GM21825 (cell line): Measurements from ENCODE around the gene ARHGAP22.

ENCODE experiments used
- ATAC-seq: cut with Tn5 transposase; IDR thresholded peaks from one replicate; pipeline ENCODE4 v1.9.1; 2021; ENCODE audit warnings: mild to moderate bottlenecking, moderate library complexity; ENCODE audit not compliant: unreplicated experiment

The ARHGAP22 gene

DNA sequence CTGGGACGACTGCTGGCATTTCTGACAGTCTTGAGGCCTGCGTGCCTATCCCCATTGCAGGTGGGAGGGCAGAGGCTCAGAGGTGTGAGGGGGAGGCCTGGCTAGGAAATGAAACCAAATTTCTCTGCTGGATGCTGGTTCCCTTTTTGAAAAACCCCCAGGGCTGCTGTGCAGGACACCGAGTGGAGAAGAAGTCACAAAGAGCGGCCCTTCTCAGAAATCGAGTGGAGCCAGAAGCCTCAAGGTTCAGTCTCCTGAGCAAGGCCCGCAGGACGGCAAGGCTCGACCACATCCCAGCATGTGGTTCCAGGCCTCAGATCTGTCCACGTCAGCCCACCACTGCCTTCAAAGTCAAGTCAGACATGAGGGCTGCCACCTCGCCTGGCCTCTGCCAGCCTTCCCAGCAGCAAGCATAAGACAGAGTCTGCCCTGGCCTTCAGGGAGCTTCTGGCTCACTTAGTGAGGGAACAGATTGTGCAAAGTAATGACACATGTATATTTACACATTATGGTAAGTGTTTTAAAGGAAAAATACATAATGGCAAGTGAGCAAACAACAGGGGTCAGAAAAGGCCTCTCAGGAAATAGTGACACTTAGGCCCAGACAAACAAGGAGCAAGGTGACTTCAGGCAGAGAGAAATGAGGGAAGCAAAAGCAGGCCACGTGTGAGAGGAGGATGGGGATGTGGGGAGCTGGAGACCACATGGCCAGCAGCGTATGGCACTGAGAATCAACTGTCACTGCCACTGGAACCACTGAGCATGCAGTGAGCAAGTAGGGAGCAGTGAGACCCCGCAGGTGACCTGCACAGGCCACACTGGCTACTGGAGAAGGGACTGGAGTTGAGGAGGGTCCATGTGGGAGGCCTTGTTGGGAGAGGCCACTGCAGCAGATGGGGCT is 86.7 kb downstream of the ARHGAP22 start:
- no peak for ATAC-seq

DNA sequence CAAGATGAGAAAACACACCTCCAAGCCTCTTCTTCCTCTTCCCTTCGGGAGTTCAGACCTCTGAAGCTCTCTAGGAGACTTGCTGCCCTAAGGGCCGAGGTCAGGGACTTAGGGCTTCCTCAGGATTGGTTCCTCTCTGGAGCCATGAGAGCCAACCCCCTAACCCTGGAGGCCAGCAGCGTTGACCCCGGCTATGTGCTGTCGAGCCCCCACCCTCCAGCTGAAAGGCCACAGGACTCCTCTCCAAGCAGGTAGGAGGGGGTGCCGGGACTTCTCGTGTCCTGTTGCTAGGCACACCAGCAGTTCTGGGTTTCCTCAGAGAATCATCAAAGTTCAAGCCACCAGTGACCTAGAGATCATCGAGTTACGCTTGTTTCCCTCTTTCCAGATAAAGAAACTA is 87.4 kb downstream of the ARHGAP22 start:
- ATAC-seq = no peak

DNA sequence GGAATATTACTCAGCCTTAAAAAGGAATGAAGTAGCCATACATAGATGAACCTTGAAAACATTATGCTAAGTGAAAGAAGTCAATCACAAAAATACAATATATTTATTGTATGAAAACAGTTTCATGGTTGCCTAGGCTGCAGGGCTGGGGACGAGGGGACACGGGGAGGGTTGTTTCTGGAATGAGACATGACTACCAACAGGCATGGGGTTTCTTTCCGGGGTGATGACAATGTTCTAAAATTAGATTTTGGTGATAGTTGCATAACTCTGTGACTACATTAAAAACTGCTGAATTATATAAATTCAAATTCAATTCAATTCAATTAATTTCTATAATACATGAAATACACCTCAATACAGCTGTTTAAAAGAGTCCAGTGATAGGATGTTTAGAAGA is 88.0 kb downstream of the ARHGAP22 start:
- no peak for ATAC-seq

DNA sequence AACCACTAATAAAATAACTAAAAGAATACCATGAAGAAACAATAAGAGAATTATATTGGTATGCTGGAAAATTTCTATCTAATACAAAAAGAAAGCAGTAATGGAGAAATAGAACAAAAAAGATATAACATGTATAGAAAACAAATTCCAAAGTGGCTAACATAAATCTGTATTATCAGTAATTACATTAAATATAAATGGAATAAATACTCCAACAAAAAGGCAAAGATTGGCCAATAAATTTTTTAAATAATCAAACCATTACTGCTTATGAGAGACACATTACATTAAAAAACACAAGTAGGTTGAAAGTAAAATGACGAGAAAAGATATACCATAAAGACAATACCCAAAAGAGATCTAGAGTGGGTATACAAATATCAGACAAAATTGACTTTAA is 90.0 kb downstream of the ARHGAP22 start:
- no peak for ATAC-seq

DNA sequence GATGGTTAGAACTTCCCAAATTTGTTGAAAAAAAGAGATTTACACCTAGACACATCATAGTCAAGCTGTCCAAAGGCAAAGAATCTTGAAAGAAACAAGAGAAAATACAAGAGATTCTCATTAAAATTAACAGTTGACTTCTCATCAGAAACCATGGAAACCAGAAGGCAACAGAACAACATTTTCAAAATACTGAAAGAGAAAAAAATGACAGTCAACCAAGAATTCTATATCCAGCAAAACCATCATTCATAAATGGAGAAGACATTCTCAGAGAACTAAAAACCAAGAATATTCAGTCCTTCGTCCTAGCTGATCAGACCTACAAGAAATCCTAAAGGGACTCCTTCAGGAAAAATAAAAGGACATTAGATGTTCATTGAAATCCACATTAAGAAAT is 90.6 kb downstream of the ARHGAP22 start:
- ATAC-seq = no peak

DNA sequence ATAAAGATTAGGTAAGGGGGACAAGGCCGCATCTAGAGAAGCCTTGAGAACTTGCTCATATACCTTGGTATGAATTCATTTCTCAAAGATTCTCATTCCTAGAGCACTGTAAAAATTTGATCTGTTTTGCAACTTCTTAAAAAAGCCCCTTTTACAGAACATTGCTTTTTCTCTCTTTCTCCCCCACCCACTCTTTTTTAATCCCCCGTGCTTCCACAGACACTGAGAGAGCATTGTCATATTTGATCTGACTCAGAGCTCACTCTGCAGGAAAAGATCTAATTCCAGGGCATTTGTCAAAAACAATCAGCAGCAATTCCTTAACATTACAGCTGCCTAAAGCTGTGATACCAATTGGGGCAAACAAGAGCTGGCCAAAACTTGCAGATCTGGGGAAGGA is 92.0 kb downstream of the ARHGAP22 start:
- ATAC-seq = no peak

DNA sequence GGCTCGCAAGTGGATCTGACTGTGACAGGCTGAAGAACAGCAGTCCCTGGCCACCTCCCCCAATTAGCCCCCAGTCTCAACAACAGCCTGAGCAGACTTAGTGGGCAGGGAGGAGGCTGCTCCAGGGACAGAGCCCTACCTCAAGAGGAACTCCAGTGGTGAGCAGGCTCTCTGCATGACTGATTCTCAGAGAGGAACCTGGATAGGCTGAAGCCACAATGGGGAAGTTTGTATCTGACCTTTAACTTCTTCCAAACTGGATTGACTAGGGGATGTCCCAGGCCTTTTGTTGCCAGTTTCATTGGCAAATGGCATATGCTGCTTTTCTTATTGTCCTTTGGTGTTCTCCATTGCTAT is 93.0 kb downstream of the ARHGAP22 start:
- no peak for ATAC-seq

DNA sequence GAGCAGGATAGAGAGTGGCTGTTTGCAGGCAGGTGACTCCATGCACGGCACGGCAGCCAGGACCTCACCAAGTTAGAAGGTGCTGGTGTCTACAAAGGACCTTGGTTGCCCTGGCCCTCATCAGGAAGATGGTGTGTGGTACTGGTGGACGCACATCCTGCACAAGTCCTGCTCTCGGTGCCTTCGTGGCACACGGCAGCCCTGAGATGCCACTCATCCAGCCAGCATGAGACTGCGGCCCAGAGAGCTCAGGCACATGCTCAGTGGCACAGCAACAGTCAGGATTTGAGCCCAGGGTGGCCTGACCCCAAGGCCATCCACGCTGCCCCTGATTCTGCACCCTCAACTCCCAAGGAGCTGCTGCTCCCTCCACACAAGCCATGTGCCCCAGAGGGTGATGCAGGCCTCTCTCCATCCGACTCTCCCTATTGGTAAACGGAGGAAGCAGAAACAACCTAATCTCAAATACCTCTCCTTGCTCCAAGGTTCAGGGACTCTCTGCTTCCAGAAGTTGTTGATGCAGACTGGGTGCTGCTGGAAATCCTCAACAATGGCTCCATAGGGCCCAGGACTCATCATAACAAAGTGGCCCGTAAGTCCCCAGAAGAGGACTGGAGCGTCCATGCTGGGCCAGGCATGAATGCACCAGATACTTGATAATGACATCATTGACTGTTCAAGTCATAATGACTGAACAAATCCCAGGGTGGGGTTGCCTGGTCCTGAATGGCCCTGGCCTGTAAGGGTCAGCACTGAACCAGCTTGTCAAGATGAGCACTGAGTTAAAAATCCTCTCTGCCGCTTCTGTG is 93.6 kb downstream of the ARHGAP22 start:
- no peak for ATAC-seq

DNA sequence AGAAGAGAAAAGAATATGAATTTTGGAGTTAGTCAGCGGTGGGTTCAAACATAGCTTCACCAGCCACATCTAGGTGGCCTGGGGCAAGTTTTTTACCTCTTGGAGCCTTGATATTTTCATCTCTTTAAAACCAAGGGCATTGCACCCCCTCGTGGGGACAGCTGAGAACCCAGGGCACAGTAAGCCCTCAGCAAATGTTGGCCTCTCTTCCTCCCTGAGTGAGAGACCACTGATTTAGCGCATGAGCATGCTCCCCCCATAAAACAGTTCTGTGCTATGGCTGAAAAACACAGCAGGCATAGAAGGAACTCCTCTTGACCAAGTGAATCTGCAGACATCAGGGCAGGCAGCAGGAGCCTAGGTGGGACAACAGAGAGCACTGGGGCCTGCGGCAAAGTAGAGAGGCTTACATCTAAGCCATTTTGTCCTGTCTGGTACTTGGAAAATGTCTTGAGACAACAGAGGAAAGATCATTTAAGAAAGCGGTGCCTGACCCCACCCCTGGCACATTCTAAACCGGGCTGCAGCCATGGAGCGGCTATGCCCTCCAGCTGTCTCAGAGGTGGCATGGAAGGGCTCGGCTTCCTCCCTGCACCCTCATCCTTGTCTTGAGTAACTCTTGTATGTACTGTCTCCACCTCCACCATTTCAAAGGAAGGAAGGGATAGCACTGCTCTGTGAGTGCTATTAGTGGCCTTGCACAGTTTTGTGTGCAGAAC is 94.7 kb downstream of the ARHGAP22 start:
- ATAC-seq = no peak

DNA sequence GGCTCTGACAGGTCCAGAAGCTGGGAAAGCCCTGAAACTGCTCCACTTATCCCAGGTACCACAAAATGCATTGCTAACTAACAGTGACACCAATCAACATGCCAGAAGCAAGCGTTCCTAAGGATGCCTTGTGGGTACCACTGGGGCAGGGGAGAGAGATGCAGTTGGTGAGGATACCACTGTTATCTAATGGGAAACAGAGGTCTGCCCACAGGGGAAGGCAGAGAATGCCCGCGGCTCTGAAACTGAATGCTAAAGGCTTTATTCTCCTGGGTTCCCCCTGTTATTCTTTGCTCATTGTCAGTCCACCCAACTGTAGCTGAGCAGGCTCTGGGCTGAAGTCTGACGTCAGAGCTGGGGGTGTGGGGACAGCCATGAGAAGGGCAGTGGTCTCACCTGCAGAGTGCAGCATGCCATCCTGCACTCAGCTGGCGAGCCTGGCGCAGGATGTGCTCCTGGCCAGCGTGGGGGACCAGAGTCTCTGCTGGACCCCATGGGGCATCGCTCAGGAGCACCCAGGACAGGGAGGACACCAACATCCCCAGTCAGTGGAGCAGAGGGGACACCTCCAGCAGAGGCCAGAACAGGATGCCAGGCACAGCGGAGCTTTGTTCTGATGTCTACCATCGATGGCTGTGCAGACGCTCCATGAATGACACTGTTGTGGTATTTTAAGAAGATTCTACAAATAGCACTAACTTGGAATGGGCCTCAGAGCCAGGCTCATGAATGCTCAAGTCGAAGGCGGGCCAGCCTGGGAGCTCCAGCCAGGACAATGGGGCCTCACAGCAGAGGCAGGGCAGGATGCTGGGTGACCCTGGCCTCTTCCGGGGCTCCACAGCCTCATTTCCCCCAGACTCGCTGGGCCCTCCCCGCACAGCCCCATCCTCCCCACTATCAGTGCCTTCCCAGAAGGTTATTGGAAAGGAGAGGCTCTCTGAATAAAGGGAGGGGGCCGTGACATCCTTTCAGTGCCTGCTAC is 95.8 kb downstream of the ARHGAP22 start:
- no peak for ATAC-seq

DNA sequence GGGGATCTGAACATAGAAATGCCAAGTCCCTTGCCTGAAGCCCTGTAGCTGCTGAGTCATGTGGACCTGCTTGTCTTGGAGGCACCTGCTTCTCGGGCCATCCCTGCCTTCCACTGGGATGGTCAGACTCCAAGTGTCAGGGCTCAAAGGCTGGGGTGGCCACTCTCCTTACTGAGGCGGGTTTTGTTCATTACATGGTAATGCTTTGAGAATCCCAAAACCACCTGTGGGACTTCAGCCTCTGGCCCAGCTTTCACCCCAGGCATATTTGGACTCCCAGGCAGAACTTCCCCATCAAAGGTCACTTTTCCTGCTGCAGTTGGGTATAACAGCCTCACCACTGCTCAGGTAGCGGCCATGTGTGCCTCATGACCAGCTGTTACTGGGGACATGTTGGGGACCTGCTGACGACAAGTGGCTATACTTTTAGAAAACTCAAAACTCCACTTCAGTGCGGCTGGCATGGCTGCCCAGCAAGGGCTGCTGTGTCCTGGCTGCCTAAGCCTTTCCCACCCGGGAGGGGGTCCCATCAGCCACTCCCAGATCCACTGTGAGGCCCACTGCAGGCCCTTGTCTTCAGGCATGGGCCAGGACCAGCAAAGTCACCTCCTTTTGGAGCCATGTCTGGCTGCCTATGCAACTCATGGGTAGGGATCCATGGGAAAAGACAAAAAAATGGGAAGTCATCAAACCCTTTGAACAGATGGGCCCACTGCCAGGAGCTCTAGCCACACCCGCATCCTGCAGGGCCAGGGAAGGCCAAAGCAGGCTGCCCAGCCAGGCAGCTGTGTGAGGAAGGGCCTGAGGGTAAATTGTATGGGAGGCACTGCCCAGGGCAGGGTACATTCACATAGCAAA is 96.7 kb downstream of the ARHGAP22 start:
- ATAC-seq = no peak

DNA sequence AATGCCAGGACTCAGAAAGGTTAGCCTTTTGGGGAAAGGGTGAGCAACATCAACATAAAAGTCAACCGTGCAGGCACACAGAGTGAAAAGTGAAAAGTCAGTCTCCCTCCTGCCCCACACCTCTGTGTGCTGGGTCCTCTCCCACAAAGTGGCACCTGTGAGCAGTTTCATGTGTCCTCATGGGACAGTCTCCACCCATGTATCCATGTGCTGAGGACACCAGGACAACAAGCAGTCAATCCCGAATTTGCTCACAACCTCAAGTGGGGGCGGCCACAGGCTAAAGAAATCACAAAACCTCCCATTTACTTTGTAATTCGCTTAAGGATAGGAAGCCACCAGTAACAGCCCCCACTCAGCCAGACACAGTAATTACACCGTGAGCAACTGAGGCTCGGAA is 97.4 kb downstream of the ARHGAP22 start:
- no peak for ATAC-seq

DNA sequence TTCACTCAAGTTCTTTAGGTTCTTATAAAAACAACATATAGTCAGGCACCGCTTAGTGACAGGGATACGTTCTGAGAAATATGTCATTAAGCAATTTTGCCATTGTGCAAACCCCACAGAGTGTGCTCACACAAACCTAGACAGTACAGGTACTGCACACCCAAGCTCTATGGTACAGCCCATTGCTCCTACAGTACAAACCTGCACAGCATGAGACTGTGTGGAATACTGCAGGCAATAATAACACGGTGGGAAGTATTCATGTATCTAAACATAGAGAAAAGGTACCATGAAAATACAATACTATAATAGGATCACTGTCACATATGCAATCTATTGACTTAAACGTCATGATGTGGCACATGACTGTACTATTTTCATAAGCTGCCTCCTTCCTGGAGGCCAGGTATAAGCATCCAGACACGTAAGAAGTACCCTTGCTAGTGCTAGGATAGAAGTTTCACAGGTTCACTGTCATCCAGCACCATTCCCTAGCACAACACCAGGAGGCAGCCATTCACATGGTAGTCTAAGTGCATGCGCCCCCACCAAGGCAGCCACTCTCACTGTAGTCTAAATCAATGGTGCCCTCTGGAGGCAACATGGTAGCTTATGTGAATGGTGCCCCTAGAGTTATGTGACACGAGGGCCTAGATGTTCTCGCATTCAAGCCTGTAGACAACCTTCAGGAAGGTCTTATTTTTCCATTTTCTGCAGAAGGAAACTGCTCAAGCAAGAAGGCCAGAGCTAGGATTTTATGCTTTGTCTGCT is 98.5 kb downstream of the ARHGAP22 start:
- no peak for ATAC-seq

DNA sequence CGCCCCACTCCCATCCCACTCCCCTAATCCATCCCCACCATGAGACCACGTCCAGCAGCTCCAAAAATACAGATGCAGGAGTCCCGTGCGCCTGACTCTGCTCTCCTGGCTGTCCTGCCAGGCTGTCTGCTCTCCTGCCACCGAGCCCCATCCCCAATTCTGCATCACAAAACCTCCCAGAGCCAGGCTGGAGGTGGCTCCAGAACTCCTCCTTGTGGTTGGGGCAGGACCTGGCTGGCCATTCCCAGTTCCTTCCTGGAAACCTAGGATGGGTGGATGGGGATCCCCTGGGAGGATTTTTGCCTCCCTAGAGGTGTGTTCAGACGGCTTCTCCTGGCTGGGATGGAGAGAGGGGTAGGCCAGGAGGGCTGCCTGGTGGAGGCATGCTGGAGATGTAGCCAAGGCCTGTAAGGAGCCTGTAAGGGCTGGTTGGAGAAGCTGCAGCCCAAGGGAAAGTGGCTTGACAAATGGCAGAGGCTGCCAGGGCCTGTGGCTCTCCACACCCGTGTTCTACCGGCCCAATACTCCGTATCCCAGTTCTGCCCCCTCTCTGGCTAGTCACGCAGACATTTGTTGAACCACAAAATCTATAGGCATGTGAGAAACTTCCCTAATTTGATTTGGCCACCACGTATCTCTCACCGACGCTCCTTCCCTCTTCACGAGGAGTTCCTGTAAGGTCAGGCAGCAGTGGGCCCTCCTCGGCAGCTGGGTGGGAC is 99.3 kb downstream of the ARHGAP22 start:
- no peak for ATAC-seq

DNA sequence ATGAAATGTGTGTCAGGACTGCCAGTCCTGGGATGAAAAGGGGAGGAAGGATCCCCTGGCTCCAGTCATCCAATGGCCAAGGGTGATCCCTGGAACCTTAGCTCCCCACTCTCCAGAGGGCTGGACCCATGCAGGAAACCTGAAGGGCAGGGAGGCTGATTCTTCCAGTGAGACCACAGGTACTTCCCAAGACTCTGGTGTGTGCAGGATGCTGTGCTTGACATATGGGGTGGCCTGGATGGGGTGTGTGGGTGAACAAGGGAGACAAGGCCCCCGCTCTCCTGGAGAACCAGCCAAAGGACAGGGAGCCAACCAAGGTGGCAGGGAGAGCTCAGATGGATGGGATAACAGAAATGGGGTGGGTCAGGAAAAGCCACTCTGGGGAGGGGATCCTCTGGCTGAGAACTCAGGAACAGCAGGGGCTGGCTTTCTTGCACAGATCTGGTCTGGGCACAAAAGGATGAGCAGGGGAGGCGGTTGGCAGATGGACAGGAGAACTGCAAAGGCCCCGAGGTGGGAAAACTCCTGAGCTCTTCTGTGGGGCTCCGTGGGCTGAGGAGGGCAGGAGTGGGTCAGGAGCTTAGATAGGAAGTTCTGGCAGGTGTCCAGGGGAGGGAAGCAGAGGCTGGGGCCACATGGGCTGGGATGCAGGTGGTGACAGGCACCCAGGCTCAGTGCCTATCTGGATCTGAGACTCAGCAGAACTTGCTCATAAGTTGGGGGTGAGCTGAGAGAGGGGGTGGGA is 100.6 kb downstream of the ARHGAP22 start:
- no peak for ATAC-seq

DNA sequence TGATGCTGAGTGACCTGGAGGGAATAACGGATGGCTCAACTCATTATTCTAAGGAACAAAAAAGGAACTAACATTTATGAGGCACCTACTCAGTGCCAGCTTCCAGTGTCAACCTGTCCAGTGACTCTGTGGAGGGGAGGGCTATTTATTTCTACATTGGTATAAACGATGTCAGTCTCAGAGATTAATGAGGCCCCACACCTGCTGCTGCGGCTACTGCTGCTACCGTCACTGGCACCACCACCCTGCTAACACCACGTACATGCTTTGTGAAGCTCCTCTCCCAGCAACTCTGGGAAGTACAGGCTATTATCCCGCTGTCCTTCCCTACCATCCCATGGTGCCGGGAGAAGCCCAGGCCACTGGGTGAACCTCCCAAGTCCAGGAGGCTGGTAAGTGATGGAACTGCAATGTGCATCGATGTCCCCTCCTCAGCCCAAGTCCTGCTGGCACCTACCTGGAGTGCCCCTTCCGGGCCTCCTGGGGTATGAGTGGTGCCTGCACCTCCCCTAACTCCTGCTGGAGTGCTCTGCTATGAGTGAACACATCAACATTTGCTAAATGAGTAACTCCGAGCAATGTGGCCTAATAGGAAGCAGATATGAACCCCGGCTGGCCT is 101.5 kb downstream of the ARHGAP22 start:
- ATAC-seq = no peak

DNA sequence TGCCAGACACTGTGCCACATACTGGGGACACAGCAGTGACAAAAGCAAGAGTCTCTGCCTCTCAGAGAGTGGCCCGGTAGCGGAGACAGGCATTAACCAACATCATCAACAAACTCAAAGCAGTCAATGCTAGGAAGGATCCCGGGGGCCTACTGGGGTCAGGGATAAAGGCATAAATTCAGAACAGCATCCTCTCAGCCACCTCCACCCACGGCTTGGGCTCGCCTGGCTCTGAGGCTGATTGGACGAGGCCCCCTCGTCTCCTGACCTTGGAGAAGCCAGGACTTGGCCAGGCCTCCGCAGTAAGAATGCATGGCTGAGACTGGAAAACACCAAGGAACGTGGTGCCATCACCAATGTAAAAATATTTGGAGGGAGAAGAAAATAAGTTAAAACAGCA is 102.1 kb downstream of the ARHGAP22 start:
- no peak for ATAC-seq
